Fibroblast of lung (primary cell): ENCODE measurements around the gene ANKRD33. TPM values are rescaled to one million over a fixed set of nuclear protein-coding genes. Genes with fewer than 3 reads are reported as not detected.

Experiments used
- DNase-seq, 2 donors: peaks; one replicate each; pipeline versions ENCODE4 v3.0.0 to v3.0.0-alpha.2; 2010; ENCODE audit warnings: low read depth in 2 of 2
- H2AFZ ChIP-seq: 2 replicates; pipeline ENCODE4 v1.5.1; 2012; ENCODE audit warnings: low read length, control low read depth, inconsistent platforms
- H3K27ac ChIP-seq: 2 replicates; pipeline ENCODE4 v1.5.1; 2011; ENCODE audit warnings: low read length, control low read depth; ENCODE audit not compliant: insufficient read depth
- H3K27me3 ChIP-seq: 2 replicates; pipeline ENCODE4 v1.5.1; 2011; ENCODE audit warnings: mild to moderate bottlenecking, low read length; ENCODE audit not compliant: control insufficient read depth, insufficient read depth
- H3K36me3 ChIP-seq: 2 replicates; pipeline ENCODE4 v1.5.1; 2011; ENCODE audit warnings: low read length; ENCODE audit not compliant: control insufficient read depth, insufficient read depth
- H3K4me1 ChIP-seq: 2 replicates; pipeline ENCODE4 v1.5.1; 2011; ENCODE audit warnings: low read length; ENCODE audit not compliant: control insufficient read depth, insufficient read depth; ENCODE audit errors: extremely low read depth
- H3K4me2 ChIP-seq: 2 replicates; pipeline ENCODE4 v1.5.1; 2011; ENCODE audit warnings: low read length, control low read depth; ENCODE audit not compliant: insufficient read depth; ENCODE audit errors: extremely low read depth
- H3K4me3 ChIP-seq, 4 experiments: fragments of 200-600 bp in 1 of 4; sonication (generic) in 1 of 4; replicated peaks in 1 of 4; 2 replicates each; pipeline ENCODE4 v1.5.1; 2011 to 2016; ENCODE audit warnings: low read length in 4 of 4, low read depth in 3 of 4, mild to moderate bottlenecking in 3 of 4, control low read depth in 2 of 4, inconsistent platforms in 1 of 4, mixed read lengths in 1 of 4; ENCODE audit not compliant: insufficient read depth in 1 of 4; ENCODE audit errors: control extremely low read depth in 1 of 4
- H3K79me2 ChIP-seq: 2 replicates; pipeline ENCODE4 v1.5.1; 2012; ENCODE audit warnings: mild to moderate bottlenecking, low read length, inconsistent platforms; ENCODE audit not compliant: control insufficient read depth, insufficient read depth
- H3K9ac ChIP-seq: 2 replicates; pipeline ENCODE4 v1.5.1; 2011; ENCODE audit warnings: mild to moderate bottlenecking, low read length, control low read depth; ENCODE audit not compliant: insufficient read depth
- H3K9me3 ChIP-seq: 2 replicates; pipeline ENCODE4 v1.5.1; 2012; ENCODE audit warnings: low read depth, low read length; ENCODE audit not compliant: control insufficient read depth, insufficient read depth
- H4K20me1 ChIP-seq: 2 replicates; pipeline ENCODE4 v1.5.1; 2011; ENCODE audit warnings: low read length; ENCODE audit not compliant: control insufficient read depth, insufficient read depth; ENCODE audit errors: extremely low read depth
- CTCF ChIP-seq, 2 donors: IDR thresholded peaks in 1 of 2; conservative IDR thresholded peaks in 1 of 2; 1 replicate in 1 of 2; 2 replicates in 1 of 2; pipeline ENCODE4 v1.5.1; 2011 to 2012; ENCODE audit warnings: low read length in 2 of 2, control low read depth in 1 of 2, inconsistent platforms in 1 of 2, low read depth in 1 of 2, mild to moderate bottlenecking in 1 of 2
- EZH2 ChIP-seq: IDR thresholded peaks from 2 replicates; pipeline ENCODE4 v1.5.1; 2012; ENCODE audit warnings: low read length, control low read depth, mild to moderate bottlenecking; ENCODE audit errors: missing control alignments
- polyA plus RNA-seq, 2 donors: library from polyadenylated mRNA; depleted of rRNA in 1 of 2; stranded (reverse) in 1 of 2; unstranded in 1 of 2; fragments of >200 nt; gene quantifications; 2 replicates each; pipeline ENCODE4 v1.2.1, GENCODE V29; 2011 to 2012; ENCODE audit warnings: missing spikeins in 1 of 2
- total RNA-seq: library from RNA; depleted of rRNA; stranded (reverse); fragments of >200 nt; gene quantifications from 2 replicates; pipeline ENCODE4 v1.2.1, GENCODE V29; 2014

ANKRD33 gene
- total and polyA plus RNA-seq, 2 donors (not counting 1 experiment from before 2014, with no cell fraction given) = under 0.01 TPM; not detected in 1

- H3K9ac ChIP-seq = no peak overlapping the region
- no peaks in the 10 kb centered on the region for H3K9me3 ChIP-seq
- peaks cover 19% of the 10 kb centered on the region for H3K4me1 ChIP-seq
- no peaks in the 10 kb centered on the region for H3K36me3 ChIP-seq
- no peaks in the 10 kb centered on the region for H4K20me1 ChIP-seq
- DNase-seq = no peak
- no peak overlapping the region for H3K4me2 ChIP-seq
- H2AFZ ChIP-seq = no peak overlapping the region
- H3K4me3 ChIP-seq = no peak overlapping the region
- no peaks in the 10 kb centered on the region for H3K27me3 ChIP-seq
- H3K27ac ChIP-seq = no peak overlapping the region
- no peaks in the 10 kb centered on the region for H3K79me2 ChIP-seq
- TF ChIP-seq EZH2 = no peak
- TF ChIP-seq CTCF (conservative IDR thresholded peaks at IDR 0.05 in 1 of 2, IDR thresholded peaks at IDR 0.05 in 1 of 2; ENCODE audit: low read depth in 1 of 2, low read length in 2 of 2) = no peak
These were observed 26.4 kb downstream of the ANKRD33 start for GRCh38 chr12:51914034-51914923.

GRCh38 chr12:51915003-51915625, 27.2 kb downstream of the ANKRD33 start:
- TF ChIP-seq EZH2 = no peak
- no peak for TF ChIP-seq CTCF (conservative IDR thresholded peaks at IDR 0.05 in 1 of 2, IDR thresholded peaks at IDR 0.05 in 1 of 2; ENCODE audit: low read depth in 1 of 2, low read length in 2 of 2)
- Histone ChIP-seq H3K9ac (no peak overlapping the region), H3K79me2 (no peaks in the 10 kb centered on the region), H4K20me1 (no peaks in the 10 kb centered on the region), H3K36me3 (no peaks in the 10 kb centered on the region), H3K4me1 (peaks cover 17% of the 10 kb centered on the region), H2AFZ (no peak overlapping the region), H3K4me3 (no peak overlapping the region), H3K4me2 (no peak overlapping the region), H3K9me3 (no peaks in the 10 kb centered on the region), H3K27me3 (no peaks in the 10 kb centered on the region), H3K27ac (no peak overlapping the region)
- DNase-seq = no peak

GRCh38 chr12:51915951-51916350, 28.0 kb downstream of the ANKRD33 start:
- no peak overlapping the region for H3K4me2 ChIP-seq
- H3K27ac ChIP-seq = no peak overlapping the region
- no peak overlapping the region for H2AFZ ChIP-seq
- no peaks in the 10 kb centered on the region for H3K27me3 ChIP-seq
- no peaks in the 10 kb centered on the region for H4K20me1 ChIP-seq
- H3K4me1 ChIP-seq = peaks cover 9% of the 10 kb centered on the region
- no peaks in the 10 kb centered on the region for H3K79me2 ChIP-seq
- no peaks in the 10 kb centered on the region for H3K36me3 ChIP-seq
- no peak overlapping the region for H3K4me3 ChIP-seq
- no peak for TF ChIP-seq CTCF (conservative IDR thresholded peaks at IDR 0.05 in 1 of 2, IDR thresholded peaks at IDR 0.05 in 1 of 2; ENCODE audit: low read depth in 1 of 2, low read length in 2 of 2)
- no peak for TF ChIP-seq EZH2
- no peak for DNase-seq
- no peak overlapping the region for H3K9ac ChIP-seq
- no peaks in the 10 kb centered on the region for H3K9me3 ChIP-seq
